T-helper 2 cell treated with Interferon-gamma antibody and Interleukin-4, amounts not matched to agents 100 ng/mL and 5 ng/mL, for 36 hours (primary cell): ENCODE results near the gene SBF1. TPM values are rescaled to one million over a fixed set of nuclear protein-coding genes. Genes with fewer than 3 reads are reported as not detected.

ENCODE experiments used
- intact Hi-C: fragments of 100-400 bp; cut with micrococcal nuclease; formaldehyde crosslinking; loops from one replicate; pipeline ENCODE4 v1.15.1; 2023
- total RNA-seq: library from RNA; stranded (reverse); gene quantifications from 2 replicates; pipeline ENCODE4 v1.2.3, GENCODE V29; 2022

SBF1 gene
- total RNA-seq, 1 donor from 2014 or later: 152 TPM

DNA sequence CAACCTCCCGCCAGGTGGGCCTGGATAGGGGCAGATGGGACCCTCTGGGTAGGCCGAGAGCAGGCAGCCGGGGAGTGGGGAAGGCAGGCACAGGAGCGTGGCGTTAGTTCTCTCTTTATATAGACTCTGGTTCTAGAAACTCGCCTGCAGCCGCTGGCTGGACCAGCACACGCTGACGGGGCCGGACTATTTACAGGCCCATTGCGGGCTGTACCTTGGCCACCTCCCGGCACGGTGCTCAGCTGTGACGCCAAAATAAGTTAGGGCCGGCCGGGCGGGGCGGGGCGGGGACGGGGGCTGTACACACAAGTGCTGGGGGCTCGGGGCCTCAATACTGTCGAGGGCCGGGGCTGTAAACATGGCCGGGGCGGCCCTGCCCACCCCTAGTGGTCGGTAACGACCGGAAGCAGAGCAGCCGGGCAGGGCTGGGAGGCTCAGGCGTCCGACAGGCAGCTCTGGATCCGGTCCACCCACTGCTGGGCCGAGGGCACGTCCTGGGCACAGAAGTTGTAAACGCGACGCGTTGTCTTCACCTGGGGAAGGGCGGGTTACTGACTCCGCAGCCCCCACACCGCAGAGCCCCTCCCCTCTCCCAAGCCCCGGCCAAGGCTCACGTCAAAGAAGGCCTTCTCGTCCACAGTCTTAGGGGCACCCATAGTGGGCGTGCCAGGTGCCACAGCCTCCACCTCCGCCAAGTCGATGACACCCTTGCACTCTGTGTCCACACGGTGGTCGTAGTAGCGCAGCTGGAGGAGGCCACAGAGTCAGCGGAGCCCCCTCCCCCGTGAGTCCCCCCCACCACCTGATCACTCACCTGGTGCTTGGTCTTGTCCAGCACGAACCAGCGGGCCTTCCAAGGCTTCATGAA lies 27.9 kb downstream of the SBF1 start:
- intact Hi-C loops: no loop called here

- intact Hi-C loops: no loop called here
These were observed 28.7 kb downstream of the SBF1 start for GRCh38 chr22:50445880-50446707.

GRCh38 chr22:50445071-50445879 lies 29.6 kb downstream of the SBF1 start:
- intact Hi-C loops: no loop called here

DNA sequence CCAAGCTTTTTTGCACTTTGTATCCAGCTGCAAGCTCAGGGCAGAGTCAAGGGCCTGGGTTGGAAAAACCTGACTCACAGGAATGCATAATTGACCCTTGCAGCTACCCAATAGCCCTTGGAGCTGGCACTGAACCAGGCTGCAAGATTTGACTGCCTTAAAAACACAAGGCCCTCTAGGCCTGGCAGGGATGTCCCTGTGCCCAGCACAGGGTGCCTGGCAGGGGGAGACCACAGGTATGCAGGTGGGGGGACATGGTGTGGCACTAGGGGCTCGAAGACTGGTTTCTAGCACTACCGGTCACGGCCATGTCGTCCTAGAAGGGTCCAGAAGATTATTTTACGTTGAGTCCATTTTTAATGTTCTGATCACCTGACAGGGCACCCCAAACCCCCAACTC lies 30.2 kb downstream of the SBF1 start:
- intact Hi-C loops: no loop called here

DNA sequence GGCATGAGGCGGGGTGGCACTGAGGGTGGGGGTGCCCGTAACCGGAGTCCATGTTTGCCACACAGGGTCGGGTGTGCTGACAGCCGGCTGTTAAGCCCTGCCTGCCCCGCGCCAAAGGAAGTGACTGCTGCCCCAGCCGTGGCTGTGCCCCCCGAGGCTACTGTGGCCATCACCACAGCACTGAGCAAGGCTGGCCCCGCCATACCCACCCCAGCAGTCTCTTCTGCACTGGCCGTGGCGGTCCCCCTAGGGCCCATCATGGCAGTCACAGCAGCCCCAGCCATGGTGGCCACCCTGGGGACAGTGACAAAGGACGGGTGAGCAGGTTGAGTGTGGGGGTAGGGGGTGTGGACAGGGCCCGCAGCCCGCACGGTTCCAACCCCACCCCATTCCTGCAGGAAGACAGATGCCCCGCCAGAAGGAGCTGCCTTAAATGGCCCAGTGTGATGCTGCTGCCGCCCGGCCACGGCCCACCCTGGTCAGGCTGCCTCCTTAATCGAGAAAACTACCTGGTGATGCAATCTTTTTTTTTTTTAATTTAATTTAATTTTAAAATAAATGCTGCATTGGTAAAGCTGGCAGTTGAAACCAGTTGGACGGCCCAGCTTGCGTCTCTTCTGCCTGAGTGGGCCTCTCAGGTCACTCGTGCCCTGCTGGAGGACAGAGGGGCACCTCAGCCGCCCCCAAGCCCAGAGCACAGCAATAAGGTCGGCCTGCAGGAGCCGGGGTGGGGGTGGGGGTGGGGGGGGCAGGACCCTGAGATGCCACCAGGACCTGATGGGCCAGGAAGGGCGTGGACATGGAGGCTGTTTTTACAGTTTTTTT lies 30.8 kb downstream of the SBF1 start:
- intact Hi-C loops: no loop called here

- intact Hi-C loops: no loop called here
These were observed 31.6 kb downstream of the SBF1 start for GRCh38 chr22:50443197-50443596.

DNA sequence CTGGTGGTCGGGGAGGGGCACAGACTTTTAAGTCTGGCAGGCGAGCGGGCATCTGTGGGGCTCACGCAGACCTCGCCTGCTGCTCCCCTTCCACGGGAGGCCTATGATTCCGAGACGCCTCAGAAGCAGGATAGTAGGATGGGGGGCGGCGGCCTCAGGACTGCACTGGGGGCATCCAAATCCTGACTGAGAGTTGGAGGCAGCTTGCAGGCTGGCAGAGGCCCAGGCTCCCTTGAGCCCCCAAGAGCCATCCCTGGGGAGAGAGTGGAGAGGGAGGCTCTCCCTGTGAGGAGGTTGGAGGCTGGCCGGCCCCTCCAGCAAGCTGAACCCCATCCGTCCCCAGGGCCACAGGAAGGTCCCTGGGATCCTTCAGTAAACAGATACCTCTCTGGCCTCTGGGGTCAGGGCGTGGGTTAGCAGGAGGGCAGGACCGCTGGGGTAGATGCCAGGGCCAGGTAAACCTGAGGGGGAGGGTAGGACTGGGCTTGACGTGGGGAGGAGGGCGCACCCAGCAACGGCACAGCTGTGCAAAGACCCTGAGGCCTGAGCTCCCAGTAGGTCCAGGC lies 33.3 kb downstream of the SBF1 start:
- intact Hi-C loops: no loop called here

- intact Hi-C loops: no loop called here
These were observed 34.1 kb downstream of the SBF1 start for GRCh38 chr22:50440544-50441249.

DNA sequence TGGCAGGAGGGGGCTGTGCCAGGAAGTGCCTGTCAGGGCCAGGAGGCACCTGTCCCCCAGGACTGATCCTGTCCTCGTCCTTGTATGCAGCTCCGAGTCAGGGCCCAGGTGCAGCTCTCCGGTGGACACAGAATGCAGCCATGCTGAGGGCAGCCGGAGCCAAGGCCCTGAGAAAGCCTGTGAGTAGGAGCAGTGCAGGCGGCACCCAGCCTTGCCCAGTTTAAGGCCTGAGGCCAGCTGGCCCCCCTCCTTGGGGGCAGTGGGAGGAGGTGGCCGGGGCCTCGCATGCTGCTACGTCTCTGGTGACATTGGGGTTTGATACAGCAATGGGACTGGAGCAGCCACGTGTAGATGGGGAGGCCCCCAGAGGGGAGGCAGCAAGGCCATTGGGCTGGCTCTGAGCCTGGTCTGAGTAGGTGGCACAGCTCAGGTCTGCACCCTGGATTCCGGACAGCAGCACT lies 34.9 kb downstream of the SBF1 start:
- intact Hi-C loops: no loop called here

- intact Hi-C loops: no loop called here
These were observed 35.4 kb downstream of the SBF1 start for GRCh38 chr22:50439314-50439870.

GRCh38 chr22:50438305-50439275 lies 36.2 kb downstream of the SBF1 start:
- intact Hi-C loops: no loop called here

GRCh38 chr22:50437511-50438304 lies 37.1 kb downstream of the SBF1 start:
- intact Hi-C loops: no loop called here

GRCh38 chr22:50436841-50437341 lies 37.9 kb downstream of the SBF1 start:
- intact Hi-C loops: no loop called here

GRCh38 chr22:50436015-50436830 lies 38.6 kb downstream of the SBF1 start:
- intact Hi-C loops: no loop called here

DNA sequence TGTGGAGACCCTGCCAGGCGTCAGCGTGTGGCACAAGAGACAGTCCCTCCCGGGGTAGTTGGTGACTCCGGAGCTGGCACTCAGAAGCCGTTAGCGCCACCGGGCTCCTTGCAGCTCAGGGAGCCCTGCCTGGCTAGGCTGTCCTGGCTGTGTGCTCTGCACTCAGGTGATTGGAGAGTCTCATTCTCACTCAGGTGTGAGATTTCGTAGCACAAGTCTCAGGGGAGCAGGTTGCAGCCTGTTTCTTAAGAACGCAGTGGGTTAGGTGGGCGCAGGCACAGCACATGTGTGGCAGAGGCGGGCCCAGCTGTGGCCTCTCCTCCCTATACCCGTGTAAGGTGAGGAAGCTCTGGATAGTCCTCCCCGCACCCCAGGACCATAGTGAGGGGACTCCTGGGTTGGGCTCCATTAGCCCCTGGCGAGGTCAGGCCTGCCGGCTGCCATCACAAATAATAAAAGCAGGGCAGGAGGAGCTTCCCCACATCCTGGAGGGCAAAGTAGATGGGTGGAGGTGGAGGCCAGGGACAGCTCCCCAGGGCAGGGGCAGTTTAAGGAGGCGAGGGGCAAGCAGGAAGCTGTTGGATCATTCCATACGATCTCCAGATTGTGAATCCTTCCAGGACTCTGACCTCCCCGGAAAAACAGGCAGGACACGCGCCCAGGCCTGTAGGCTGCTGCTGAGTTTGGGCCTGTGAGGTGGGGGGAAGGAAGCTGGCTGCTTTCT lies 39.4 kb downstream of the SBF1 start:
- intact Hi-C loops: no loop called here

- intact Hi-C loops: no loop called here
These were observed 40.0 kb downstream of the SBF1 start for GRCh38 chr22:50434849-50435248.
